ENCODE measurements around the gene CETN1. TPM values are rescaled to one million over a fixed set of nuclear protein-coding genes. Genes with fewer than 3 reads are reported as not detected.

The CETN1 gene
- total RNA-seq = not detected

GRCh38 chr18:580154-580553, at the start of gene CETN1:
Gene CETN1, plus strand, starts transcription at chr18:580380. Its CDS starts 29 bp downstream, at chr18:580409.
- Histone ChIP-seq H3K4me3 (no peak within 1 kb of the TSS), H3K9me3 (peaks cover 0 to 5% (median 2%) of the 10 kb centered on the region in 4 donors), H3K36me3 (no peaks in the 10 kb centered on the region), H3K27ac (no peak within 1 kb of the TSS), H3K27me3 (no peaks in the 10 kb centered on the region), H3K4me1 (peaks cover 0 to 2% (median 0%) of the 10 kb centered on the region in 4 donors)
- TF ChIP-seq CTCF (IDR thresholded peaks at IDR 0.05) (no peak), POLR2A (IDR thresholded peaks at IDR 0.05) (no peak), EP300 (IDR thresholded peaks at IDR 0.05) (no peak), POLR2AphosphoS5 (IDR thresholded peaks at IDR 0.05) (no peak)
- DNase-seq (peak in 1 of 2 donors; percentile 77), ATAC-seq (ENCODE audit: low FRiP score in 2 of 2) (no peak)
- WGBS, 2 donors = 93 to 94% methylated on average over 34 to 38 of the region's 38 CpGs

- DNase-seq (no peak), ATAC-seq (ENCODE audit: low FRiP score in 2 of 2) (no peak)
- Histone ChIP-seq H3K27me3 (no peaks in the 10 kb centered on the region), H3K27ac (no peak overlapping the region), H3K4me1 (peaks cover 0 to 7% (median 0%) of the 10 kb centered on the region in 4 donors), H3K9me3 (no peaks in the 10 kb centered on the region), H3K36me3 (no peaks in the 10 kb centered on the region), H3K4me3 (no peak overlapping the region)
- TF ChIP-seq EP300 (IDR thresholded peaks at IDR 0.05) = no peak
- no peak for TF ChIP-seq POLR2AphosphoS5 (IDR thresholded peaks at IDR 0.05)
- TF ChIP-seq POLR2A (IDR thresholded peaks at IDR 0.05) = no peak
- no peak for TF ChIP-seq CTCF (IDR thresholded peaks at IDR 0.05)
- 57 to 59% methylated on average over 4 of the region's 4 CpGs for WGBS, 2 donors
Measured at GRCh38 chr18:532018-532417, 48.2 kb upstream of the CETN1 start.

GRCh38 chr18:532632-533031, 47.5 kb upstream of the CETN1 start:
- Histone ChIP-seq H3K4me3 (no peak overlapping the region), H3K36me3 (no peaks in the 10 kb centered on the region), H3K27me3 (no peaks in the 10 kb centered on the region), H3K9me3 (no peaks in the 10 kb centered on the region), H3K4me1 (peaks cover 0 to 3% (median 0%) of the 10 kb centered on the region in 4 donors), H3K27ac (no peak overlapping the region)
- no peak for DNase-seq
- ATAC-seq (ENCODE audit: low FRiP score in 2 of 2) = no peak
- no peak for TF ChIP-seq CTCF (IDR thresholded peaks at IDR 0.05)

- ATAC-seq (ENCODE audit: low FRiP score in 2 of 2) (no peak), DNase-seq (no peak)
- Histone ChIP-seq H3K27ac (peak overlapping the region in 3 of 4 donors; percentile 42 to 53 (median 51)), H3K9me3 (no peaks in the 10 kb centered on the region), H3K27me3 (no peaks in the 10 kb centered on the region), H3K4me1 (no peaks in the 10 kb centered on the region), H3K4me3 (no peak overlapping the region), H3K36me3 (no peaks in the 10 kb centered on the region)
- WGBS, 2 donors = 65 to 69% methylated on average over 6 of the region's 6 CpGs
- no peak for TF ChIP-seq POLR2AphosphoS5 (IDR thresholded peaks at IDR 0.05)
- no peak for TF ChIP-seq EP300 (IDR thresholded peaks at IDR 0.05)
- no peak for TF ChIP-seq CTCF (IDR thresholded peaks at IDR 0.05)
- TF ChIP-seq POLR2A (IDR thresholded peaks at IDR 0.05) = no peak
Measured at GRCh38 chr18:533995-534601, 46.1 kb upstream of the CETN1 start.

GRCh38 chr18:543447-544078, 36.6 kb upstream of the CETN1 start:
- 61 to 68% methylated on average over 4 of the region's 4 CpGs for WGBS, 2 donors
- TF ChIP-seq EP300 (IDR thresholded peaks at IDR 0.05) (no peak), POLR2A (IDR thresholded peaks at IDR 0.05) (no peak), CTCF (IDR thresholded peaks at IDR 0.05) (no peak), POLR2AphosphoS5 (IDR thresholded peaks at IDR 0.05) (no peak)
- Histone ChIP-seq H3K36me3 (no peaks in the 10 kb centered on the region), H3K27me3 (no peaks in the 10 kb centered on the region), H3K4me1 (no peaks in the 10 kb centered on the region), H3K9me3 (no peaks in the 10 kb centered on the region), H3K27ac (no peak overlapping the region), H3K4me3 (no peak overlapping the region)
- DNase-seq = no peak
- ATAC-seq (ENCODE audit: low FRiP score in 2 of 2) = no peak
